Neural cell (in vitro differentiated cells): Measurements from ENCODE around the gene UBR7. TPM values are rescaled to one million over a fixed set of nuclear protein-coding genes. Genes with fewer than 3 reads are reported as not detected.
A peak's percentile ranks its signal among the peaks of the same experiment; 100 is the strongest.
"Not testable (repeated sequence)": the region's sequence is repeated elsewhere in the genome, so short reads cannot be mapped to it uniquely, and the experiment has no call there.

Experiments
- H2AFZ ChIP-seq: fragments of 200-600, 300-800 bp; sonication (generic), shearing (Covaris generic); 2 replicates; pipeline ENCODE4 v1.6.0; 2014; ENCODE audit warnings: low read depth, mild to moderate bottlenecking, antibody characterized with exemption, low read length, moderate library complexity
- H3F3A ChIP-seq: fragments of 200-600 bp; shearing (Covaris generic); 2 replicates; pipeline ENCODE4 v1.6.1; 2016; ENCODE audit warnings: mild to moderate bottlenecking, moderate library complexity, mixed read lengths, antibody characterized with exemption, low read length; ENCODE audit not compliant: insufficient read depth, poor library complexity, severe bottlenecking
- H3K27ac ChIP-seq: fragments of 200-600, 300-800 bp; sonication (generic), shearing (Covaris generic); 2 replicates; pipeline ENCODE4 v1.5.1; 2014; ENCODE audit warnings: mild to moderate bottlenecking, low read length, moderate library complexity
- H3K27me3 ChIP-seq: fragments of 300-800, 200-600 bp; sonication (generic), shearing (Covaris generic); 2 replicates; pipeline ENCODE4 v1.6.0; 2014; ENCODE audit warnings: mild to moderate bottlenecking, low read depth, low read length, moderate library complexity; ENCODE audit not compliant: insufficient read depth
- H3K36me3 ChIP-seq: fragments of 300-800, 200-600 bp; sonication (generic), shearing (Covaris generic); 2 replicates; pipeline ENCODE4 v1.5.1; 2014; ENCODE audit warnings: mild to moderate bottlenecking, antibody characterized with exemption, low read length, moderate library complexity; ENCODE audit not compliant: insufficient read depth
- H3K4me2 ChIP-seq: fragments of 300-800, 200-600 bp; sonication (generic), shearing (Covaris generic); 2 replicates; pipeline ENCODE4 v1.6.0; 2014; ENCODE audit warnings: mild to moderate bottlenecking, low read length
- H3K4me3 ChIP-seq: fragments of 300-800, 200-600 bp; sonication (generic), shearing (Covaris generic); 2 replicates; pipeline ENCODE4 v1.5.1; 2014; ENCODE audit warnings: mild to moderate bottlenecking, low read length, moderate library complexity
- H3K79me2 ChIP-seq: fragments of 200-600 bp; shearing (Covaris generic); replicated peaks from 2 replicates; pipeline ENCODE4 v1.6.0; 2014; ENCODE audit warnings: mild to moderate bottlenecking, low read length, moderate library complexity; ENCODE audit not compliant: insufficient read depth
- H3K9ac ChIP-seq: fragments of 300-800, 200-600 bp; sonication (generic), shearing (Covaris generic); 2 replicates; pipeline ENCODE4 v1.6.1; 2016; ENCODE audit warnings: mild to moderate bottlenecking, low read length, mixed read lengths
- H3K9me2 ChIP-seq: fragments of 200-600 bp; shearing (Covaris generic); 2 replicates; pipeline ENCODE4 v1.6.1; 2016; ENCODE audit warnings: mild to moderate bottlenecking, low read length, mixed read lengths; ENCODE audit not compliant: insufficient read depth
- H3K9me3 ChIP-seq: fragments of 200-600, 300-800 bp; sonication (generic), shearing (Covaris generic); 2 replicates; pipeline ENCODE4 v1.6.1; 2016; ENCODE audit warnings: mild to moderate bottlenecking, mixed run types, low read length, moderate library complexity, mixed read lengths
- H4K20me1 ChIP-seq: fragments of 200-600 bp; shearing (Covaris generic); 2 replicates; pipeline ENCODE4 v1.6.1; 2016; ENCODE audit warnings: mild to moderate bottlenecking, mixed run types; ENCODE audit not compliant: insufficient read depth
- CTCF ChIP-seq: fragments of 450-650 bp; IDR thresholded peaks from 2 replicates; pipeline ENCODE4 v1.5.1; 2014; ENCODE audit warnings: antibody characterized with exemption, mild to moderate bottlenecking, moderate library complexity; ENCODE audit not compliant: poor library complexity, severe bottlenecking
- MXI1 ChIP-seq: fragments of 450-650 bp; conservative IDR thresholded peaks from 2 replicates; pipeline ENCODE4 v1.6.1; 2014; ENCODE audit warnings: antibody characterized with exemption, mild to moderate bottlenecking; ENCODE audit not compliant: poor library complexity, severe bottlenecking
- POLR2AphosphoS5 ChIP-seq: IDR thresholded peaks from 2 replicates; pipeline ENCODE4 v1.6.1; 2012
- RAD21 ChIP-seq: fragments of 450-650 bp; conservative IDR thresholded peaks from 2 replicates; pipeline ENCODE4 v1.6.1; 2014; ENCODE audit warnings: antibody characterized with exemption, mild to moderate bottlenecking, moderate library complexity
- REST ChIP-seq: IDR thresholded peaks from 2 replicates; pipeline ENCODE4 v1.6.1; 2012; ENCODE audit warnings: borderline replicate concordance
- polyA plus RNA-seq: library from polyadenylated mRNA; depleted of rRNA; stranded (reverse); fragments of >200 nt; gene quantifications from 2 replicates; pipeline ENCODE4 v1.2.3, GENCODE V29; 2014

UBR7 gene
- polyA plus RNA-seq, 1 donor from 2014 or later: 34.8 TPM

GRCh38 chr14:93171376-93171775 lies 35.7 kb upstream of the UBR7 start:
- no peak overlapping the region for H3K9ac ChIP-seq
- no peaks in the 10 kb centered on the region for H3K79me2 ChIP-seq
- no peak overlapping the region for H2AFZ ChIP-seq
- TF ChIP-seq RAD21 (no peak), CTCF (no peak), REST (no peak)
- no peak overlapping the region for H3K4me3 ChIP-seq
- H3K4me2 ChIP-seq: no peak overlapping the region
- H3K9me2 ChIP-seq: no peaks in the 10 kb centered on the region
- H4K20me1 ChIP-seq: no peaks in the 10 kb centered on the region
- no peaks in the 10 kb centered on the region for H3K27me3 ChIP-seq
- H3F3A ChIP-seq: no peaks in the 10 kb centered on the region
- H3K9me3 ChIP-seq: no peaks in the 10 kb centered on the region
- H3K36me3 ChIP-seq: no peaks in the 10 kb centered on the region
- H3K27ac ChIP-seq: no peak overlapping the region

- TF ChIP-seq MXI1 (peak; percentile 11), POLR2AphosphoS5 (peak; percentile 18), RAD21 (no peak)
- peak overlapping the region; percentile 18 for H3K27ac ChIP-seq
- H3K4me2 ChIP-seq: no peak overlapping the region
- no peaks in the 10 kb centered on the region for H3K36me3 ChIP-seq
- peak overlapping the region; percentile 14 for H3K9ac ChIP-seq
- H3F3A ChIP-seq: no peaks in the 10 kb centered on the region
- no peak overlapping the region for H2AFZ ChIP-seq
- peak overlapping the region; percentile 38 for H3K4me3 ChIP-seq
- no peaks in the 10 kb centered on the region for H3K27me3 ChIP-seq
- H4K20me1 ChIP-seq: no peaks in the 10 kb centered on the region
- H3K9me2 ChIP-seq: no peaks in the 10 kb centered on the region
- H3K9me3 ChIP-seq: no peaks in the 10 kb centered on the region
- H3K79me2 ChIP-seq: no peaks in the 10 kb centered on the region
Measured at GRCh38 chr14:93173943-93174395, 33.1 kb upstream of the UBR7 start.

- H4K20me1 ChIP-seq, H3K79me2 ChIP-seq, H3F3A ChIP-seq, H3K36me3 ChIP-seq, H3K4me2 ChIP-seq, H3K9me2 ChIP-seq, H3K9ac ChIP-seq, H3K27ac ChIP-seq, H3K9me3 ChIP-seq, H3K27me3 ChIP-seq, H3K4me3 ChIP-seq, H2AFZ ChIP-seq: not testable (repeated sequence)
Measured at GRCh38 chr14:93174731-93175130, 32.3 kb upstream of the UBR7 start.
